ENCODE measurements around the gene CTU2. TPM values are rescaled to one million over a fixed set of nuclear protein-coding genes. Genes with fewer than 3 reads are reported as not detected.

The CTU2 gene
- total and polyA plus RNA-seq, 8 donors = 9.7 to 19.8 (median 14.0) TPM

DNA sequence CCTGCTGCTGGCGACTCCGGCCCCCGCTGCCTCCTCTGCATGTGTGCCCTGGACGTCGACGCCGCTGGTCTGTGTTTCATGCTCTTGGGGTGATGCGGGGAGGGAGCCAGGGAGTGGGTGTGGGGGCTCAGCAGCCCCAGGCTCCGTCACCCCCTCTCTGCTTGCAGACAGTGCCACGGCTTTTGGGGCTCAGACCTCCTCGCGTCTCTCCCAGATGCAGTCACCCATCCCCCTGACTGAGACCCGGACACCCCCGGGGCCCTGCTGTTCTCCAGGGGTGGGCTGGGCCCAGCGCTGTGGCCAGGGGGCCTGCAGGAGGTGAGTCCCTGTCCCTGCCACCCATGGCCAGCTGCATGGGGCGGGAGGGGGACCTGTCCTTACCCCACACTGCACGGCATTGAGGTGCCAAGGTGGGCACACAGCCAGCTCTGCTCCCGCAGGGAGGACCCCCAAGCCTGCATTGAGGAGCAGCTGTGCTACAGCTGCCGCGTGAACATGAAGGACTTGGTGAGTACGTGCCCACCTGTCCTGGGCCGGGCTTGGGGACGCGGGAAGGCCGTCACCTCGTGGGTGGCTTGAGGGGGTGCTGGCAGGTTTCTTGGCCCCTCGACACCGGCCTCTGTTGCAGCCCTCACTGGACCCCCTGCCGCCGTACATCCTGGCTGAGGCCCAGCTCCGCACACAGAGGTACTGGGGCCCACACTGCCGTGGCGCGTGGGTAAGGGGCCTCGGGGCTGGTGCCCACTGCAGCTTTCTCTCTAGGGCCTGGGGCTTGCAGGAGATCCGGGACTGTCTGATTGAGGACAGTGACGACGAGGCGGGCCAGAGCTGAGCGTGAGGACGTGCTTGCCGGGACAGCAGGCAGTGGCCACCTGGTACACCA lies 8.4 kb downstream of the CTU2 start:
- TF ChIP-seq, protein P1, sequence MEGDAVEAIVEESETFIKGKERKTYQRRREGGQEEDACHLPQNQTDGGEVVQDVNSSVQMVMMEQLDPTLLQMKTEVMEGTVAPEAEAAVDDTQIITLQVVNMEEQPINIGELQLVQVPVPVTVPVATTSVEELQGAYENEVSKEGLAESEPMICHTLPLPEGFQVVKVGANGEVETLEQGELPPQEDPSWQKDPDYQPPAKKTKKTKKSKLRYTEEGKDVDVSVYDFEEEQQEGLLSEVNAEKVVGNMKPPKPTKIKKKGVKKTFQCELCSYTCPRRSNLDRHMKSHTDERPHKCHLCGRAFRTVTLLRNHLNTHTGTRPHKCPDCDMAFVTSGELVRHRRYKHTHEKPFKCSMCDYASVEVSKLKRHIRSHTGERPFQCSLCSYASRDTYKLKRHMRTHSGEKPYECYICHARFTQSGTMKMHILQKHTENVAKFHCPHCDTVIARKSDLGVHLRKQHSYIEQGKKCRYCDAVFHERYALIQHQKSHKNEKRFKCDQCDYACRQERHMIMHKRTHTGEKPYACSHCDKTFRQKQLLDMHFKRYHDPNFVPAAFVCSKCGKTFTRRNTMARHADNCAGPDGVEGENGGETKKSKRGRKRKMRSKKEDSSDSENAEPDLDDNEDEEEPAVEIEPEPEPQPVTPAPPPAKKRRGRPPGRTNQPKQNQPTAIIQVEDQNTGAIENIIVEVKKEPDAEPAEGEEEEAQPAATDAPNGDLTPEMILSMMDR (IDR thresholded peaks at IDR 0.05) = no peak
- H3K4me1 ChIP-seq = no peaks in the 10 kb centered on the region
- DNase-seq (no peak), ATAC-seq (no peak)
- no peak overlapping the region for H3K27ac ChIP-seq
- peaks cover 0 to 71% of the 10 kb centered on the region in 2 donors for H3K36me3 ChIP-seq
- no peaks in the 10 kb centered on the region for H3K9me3 ChIP-seq
- H3K4me3 ChIP-seq = no peak overlapping the region
- no peaks in the 10 kb centered on the region for H3K27me3 ChIP-seq
- intact Hi-C loops (cut with DNase I) = no loop called here

DNA sequence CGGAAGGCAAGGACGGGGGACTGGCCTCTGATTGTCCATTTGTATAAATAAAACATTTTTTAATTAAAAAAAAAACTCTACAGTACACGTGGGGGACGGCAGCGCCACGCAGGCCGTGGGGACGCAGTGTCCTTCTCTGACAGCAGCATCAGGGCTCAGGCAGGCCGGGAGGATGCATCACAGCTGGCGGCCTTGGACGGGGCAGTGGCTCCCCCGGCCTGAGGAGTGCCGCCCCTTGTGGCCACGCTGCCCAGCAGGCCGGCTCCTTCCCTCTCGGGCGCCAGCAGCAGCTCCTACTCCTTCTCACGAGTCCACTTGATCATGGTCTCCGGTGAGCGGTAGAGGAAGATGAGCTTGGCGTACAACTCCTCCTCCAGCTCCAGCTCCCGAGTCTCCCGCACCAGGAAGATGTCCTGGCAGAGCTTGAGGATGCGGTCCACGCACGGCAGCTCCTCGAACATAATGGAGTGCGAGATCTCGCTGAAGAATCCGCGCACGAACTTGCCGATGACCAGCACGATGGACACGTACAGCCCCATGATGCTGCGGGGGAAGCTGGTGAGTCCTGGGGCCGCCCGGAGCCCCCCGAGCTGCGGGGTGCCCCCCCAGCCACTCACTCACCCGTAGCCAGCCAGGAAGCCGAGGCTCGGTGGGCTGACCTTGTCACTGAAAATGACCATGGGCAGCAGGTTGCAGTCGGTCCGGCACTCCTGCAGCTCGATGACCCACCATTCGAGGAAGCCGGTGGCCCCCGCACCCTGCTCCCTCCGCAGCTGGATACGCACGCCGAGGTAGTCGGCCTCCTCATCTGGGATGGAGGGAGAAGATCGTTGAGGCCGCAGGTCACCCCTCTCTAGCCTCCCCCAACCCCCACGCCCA lies 9.2 kb downstream of the CTU2 start:
- TF ChIP-seq, protein P1 (IDR thresholded peaks at IDR 0.05) = no peak
- no peak overlapping the region for H3K4me3 ChIP-seq
- no peak overlapping the region for H3K27ac ChIP-seq
- H3K36me3 ChIP-seq = peaks cover 0 to 75% of the 10 kb centered on the region in 2 donors
- ATAC-seq (no peak), DNase-seq (no peak)
- H3K9me3 ChIP-seq = no peaks in the 10 kb centered on the region
- no peaks in the 10 kb centered on the region for H3K4me1 ChIP-seq
- intact Hi-C loops (cut with DNase I) = no loop called here
- H3K27me3 ChIP-seq = no peaks in the 10 kb centered on the region

DNA sequence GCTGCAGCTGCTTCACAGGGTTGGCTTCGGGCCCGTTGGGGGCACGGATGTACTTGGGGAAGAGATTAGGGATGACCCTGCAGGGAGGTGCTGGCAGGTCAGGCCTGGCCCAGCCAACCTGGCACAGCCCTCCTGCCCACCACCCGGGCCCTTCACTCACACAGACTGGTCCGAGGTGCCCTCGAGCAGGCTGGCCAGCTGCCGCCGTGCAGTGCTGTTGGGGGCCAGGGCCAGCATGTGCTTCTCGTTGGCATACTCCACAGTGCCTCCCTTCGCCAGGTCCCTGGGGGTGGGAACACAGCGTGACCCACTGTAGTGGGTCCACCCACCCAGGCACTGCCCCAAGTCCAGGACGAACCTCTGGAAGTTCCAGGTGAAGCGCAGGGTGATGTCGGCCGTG lies 9.9 kb downstream of the CTU2 start:
- ATAC-seq (no peak), DNase-seq (no peak)
- H3K27me3 ChIP-seq = no peaks in the 10 kb centered on the region
- H3K27ac ChIP-seq = no peak overlapping the region
- no peak overlapping the region for H3K4me3 ChIP-seq
- no peaks in the 10 kb centered on the region for H3K9me3 ChIP-seq
- no peaks in the 10 kb centered on the region for H3K4me1 ChIP-seq
- intact Hi-C loops (cut with DNase I) = no loop called here
- H3K36me3 ChIP-seq = peaks cover 0 to 81% of the 10 kb centered on the region in 2 donors
- TF ChIP-seq, protein P1 (IDR thresholded peaks at IDR 0.05) = no peak

DNA sequence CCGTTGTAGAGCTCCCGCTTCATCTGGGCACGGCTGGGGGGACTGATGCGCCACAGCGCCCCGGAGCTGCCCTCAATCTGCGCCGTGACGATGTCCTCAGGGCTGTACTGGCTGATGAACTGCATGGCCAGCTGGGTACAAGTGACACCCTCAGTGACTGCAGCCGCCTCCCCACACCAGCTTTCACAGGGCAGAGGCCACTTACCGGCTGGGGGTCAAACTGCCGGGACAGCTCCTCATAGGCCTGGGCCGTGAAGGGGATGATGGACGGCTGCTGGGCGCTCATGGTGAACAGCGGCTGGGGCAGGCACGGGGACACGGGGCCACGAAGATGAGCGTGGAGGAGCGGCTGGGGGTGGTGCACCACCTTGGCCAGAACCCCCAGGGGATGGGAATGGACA lies 10.3 kb downstream of the CTU2 start:
- intact Hi-C loops (cut with DNase I) = no loop called here
- TF ChIP-seq, protein P1 (IDR thresholded peaks at IDR 0.05) = no peak
- no peak overlapping the region for H3K4me3 ChIP-seq
- H3K36me3 ChIP-seq = peaks cover 0 to 85% of the 10 kb centered on the region in 2 donors
- DNase-seq (no peak), ATAC-seq (no peak)
- H3K9me3 ChIP-seq = no peaks in the 10 kb centered on the region
- no peaks in the 10 kb centered on the region for H3K27me3 ChIP-seq
- H3K27ac ChIP-seq = no peak overlapping the region
- no peaks in the 10 kb centered on the region for H3K4me1 ChIP-seq

DNA sequence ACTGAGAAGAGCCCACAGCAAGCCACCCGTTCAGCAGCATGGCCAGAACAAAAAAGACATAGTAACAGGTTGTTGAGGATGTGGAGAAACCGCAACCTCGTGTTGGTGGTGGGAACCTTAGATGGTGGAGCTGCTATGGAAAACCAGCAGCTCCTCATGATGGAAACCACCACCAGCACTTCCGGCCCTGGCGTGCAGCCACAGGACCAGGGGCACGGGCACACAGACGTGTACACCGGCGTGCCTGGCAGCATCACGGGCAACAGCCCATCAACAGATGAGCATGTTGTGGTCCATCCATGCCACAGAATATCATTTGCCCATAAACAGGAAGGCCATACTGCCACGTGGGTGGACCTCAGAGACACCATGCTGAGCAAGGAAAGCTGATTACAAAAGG lies 11.9 kb downstream of the CTU2 start:
- TF ChIP-seq, protein P1 (IDR thresholded peaks at IDR 0.05) = no peak
- no peak overlapping the region for H3K27ac ChIP-seq
- intact Hi-C loops (cut with DNase I) = no loop called here
- H3K27me3 ChIP-seq = no peaks in the 10 kb centered on the region
- no peaks in the 10 kb centered on the region for H3K9me3 ChIP-seq
- no peak overlapping the region for H3K4me3 ChIP-seq
- ATAC-seq (no peak), DNase-seq (no peak)
- no peaks in the 10 kb centered on the region for H3K4me1 ChIP-seq
- peaks cover 0 to 100% of the 10 kb centered on the region in 2 donors for H3K36me3 ChIP-seq
